Activated B cell treated with CpG ODN at 0.5 μM for 24 hours (primary cell): ENCODE measurements around the gene DKKL1. TPM values are rescaled to one million over a fixed set of nuclear protein-coding genes. Genes with fewer than 3 reads are reported as not detected.

Source experiments
- ATAC-seq: fragments of 200-7000 bp; cut with Tn5 transposase; one replicate; pipeline ENCODE4 v1.10.0; 2021; ENCODE audit warnings: low read depth, mild to moderate bottlenecking, moderate library complexity
- CTCF ChIA-PET: fragments of 350-600 bp; sonication (Branson Sonifier 250); formaldehyde crosslinking; loops from one replicate; lab custom pipeline; 2021; ENCODE audit warnings: antibody characterized with exemption; lab: Charles Lee
- POLR2A ChIA-PET: fragments of 350-600 bp; sonication (Branson Sonifier 250); formaldehyde crosslinking; loops from one replicate; lab custom pipeline; 2021; ENCODE audit warnings: antibody characterized with exemption; lab: Charles Lee
- DNase-seq: peaks from one replicate; pipeline ENCODE4 v3.0.0; 2022
- H3K27ac Mint-ChIP-seq: one replicate; pipeline ENCODE4 v1.8.0; 2020; ENCODE audit warnings: mixed read lengths
- H3K27me3 Mint-ChIP-seq: one replicate; pipeline ENCODE4 v1.8.0; 2021; ENCODE audit warnings: mixed read lengths
- H3K36me3 Mint-ChIP-seq: one replicate; pipeline ENCODE4 v1.8.0; 2021; ENCODE audit warnings: low read depth, mixed read lengths
- H3K4me1 Mint-ChIP-seq: one replicate; pipeline ENCODE4 v1.8.0; 2021; ENCODE audit warnings: mixed read lengths
- H3K4me3 Mint-ChIP-seq: one replicate; pipeline ENCODE4 v1.8.0; 2020; ENCODE audit warnings: mild to moderate bottlenecking, mixed read lengths
- H3K9me3 Mint-ChIP-seq: one replicate; pipeline ENCODE4 v1.8.0; 2020; ENCODE audit warnings: mixed read lengths
- intact Hi-C: fragments of 100-400 bp; cut with micrococcal nuclease; formaldehyde crosslinking; loops from one replicate; pipeline ENCODE4 v1.15.1; 2024
- total RNA-seq: library from RNA; stranded (reverse); gene quantifications from 2 replicates; pipeline ENCODE4 v1.2.3, GENCODE V29; 2022
- TF ChIP-seq, protein P1 (sequence below): fragments of 200-600 bp; IDR thresholded peaks from one replicate; pipeline ENCODE4 v1.8.0; 2022; ENCODE audit warnings: antibody characterized with exemption, mild to moderate bottlenecking

The DKKL1 gene
- total RNA-seq, 1 donor from 2014 or later = 0.71 TPM

GRCh38 chr19:49374665-49375434 is 11.2 kb downstream of the DKKL1 start:
- Mint-ChIP-seq H3K27me3 (no peaks in the 10 kb centered on the region), H3K4me3 (no peak overlapping the region), H3K4me1 (no peaks in the 10 kb centered on the region), H3K9me3 (no peaks in the 10 kb centered on the region), H3K36me3 (no peaks in the 10 kb centered on the region), H3K27ac (no peak overlapping the region)
- POLR2A ChIA-PET = interaction anchor here (0.7 to 1.2 kb wide), 2 partner anchors 11 to 34 kb away, joined by 4 to 5 read pairs; partner anchors contain the start of gene DKKL1
- TF ChIP-seq, protein P1, sequence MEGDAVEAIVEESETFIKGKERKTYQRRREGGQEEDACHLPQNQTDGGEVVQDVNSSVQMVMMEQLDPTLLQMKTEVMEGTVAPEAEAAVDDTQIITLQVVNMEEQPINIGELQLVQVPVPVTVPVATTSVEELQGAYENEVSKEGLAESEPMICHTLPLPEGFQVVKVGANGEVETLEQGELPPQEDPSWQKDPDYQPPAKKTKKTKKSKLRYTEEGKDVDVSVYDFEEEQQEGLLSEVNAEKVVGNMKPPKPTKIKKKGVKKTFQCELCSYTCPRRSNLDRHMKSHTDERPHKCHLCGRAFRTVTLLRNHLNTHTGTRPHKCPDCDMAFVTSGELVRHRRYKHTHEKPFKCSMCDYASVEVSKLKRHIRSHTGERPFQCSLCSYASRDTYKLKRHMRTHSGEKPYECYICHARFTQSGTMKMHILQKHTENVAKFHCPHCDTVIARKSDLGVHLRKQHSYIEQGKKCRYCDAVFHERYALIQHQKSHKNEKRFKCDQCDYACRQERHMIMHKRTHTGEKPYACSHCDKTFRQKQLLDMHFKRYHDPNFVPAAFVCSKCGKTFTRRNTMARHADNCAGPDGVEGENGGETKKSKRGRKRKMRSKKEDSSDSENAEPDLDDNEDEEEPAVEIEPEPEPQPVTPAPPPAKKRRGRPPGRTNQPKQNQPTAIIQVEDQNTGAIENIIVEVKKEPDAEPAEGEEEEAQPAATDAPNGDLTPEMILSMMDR = no peak
- intact Hi-C loops = no loop called here
- ATAC-seq (no peak), DNase-seq (no peak)
- CTCF ChIA-PET = no interaction called here

GRCh38 chr19:49378512-49378911 is 14.8 kb downstream of the DKKL1 start:
- intact Hi-C loops = no loop called here
- TF ChIP-seq, protein P1 = no peak
- Mint-ChIP-seq H3K4me1 (no peaks in the 10 kb centered on the region), H3K27me3 (no peaks in the 10 kb centered on the region), H3K4me3 (no peak overlapping the region), H3K27ac (no peak overlapping the region), H3K36me3 (no peaks in the 10 kb centered on the region), H3K9me3 (peaks cover 3% of the 10 kb centered on the region)
- ChIA-PET CTCF (interaction anchor here (0.6 kb wide), 1 partner anchor 101 kb away, joined by 4 read pairs; no protein-coding TSS in a partner anchor), POLR2A (interaction anchor here (0.5 to 1.6 kb wide), 2 partner anchors 77 to 291 kb away, joined by 3 to 4 read pairs; no protein-coding TSS in a partner anchor)
- no peak for ATAC-seq
- no peak for DNase-seq

- TF ChIP-seq, protein P1 = no peak
- Mint-ChIP-seq H3K4me1 (no peaks in the 10 kb centered on the region), H3K36me3 (no peaks in the 10 kb centered on the region), H3K9me3 (peaks cover 3% of the 10 kb centered on the region), H3K27me3 (no peaks in the 10 kb centered on the region), H3K27ac (no peak overlapping the region), H3K4me3 (no peak overlapping the region)
- ChIA-PET CTCF (interaction anchor here (1.4 to 2.5 kb wide), 2 partner anchors 12 to 79 kb away, joined by 4 to 10 read pairs; no protein-coding TSS in a partner anchor), POLR2A (interaction anchor here (0.6 to 1.6 kb wide), 3 partner anchors 39 to 73 kb away, joined by 3 to 5 read pairs (median 4); partner anchors contain the start of gene ALDH16A1)
- DNase-seq (no peak), ATAC-seq (no peak)
- intact Hi-C loops = no loop called here
Measured at GRCh38 chr19:49380391-49380790, 16.7 kb downstream of the DKKL1 start.

GRCh38 chr19:49382639-49383038 is 19.0 kb downstream of the DKKL1 start:
- H3K4me3 Mint-ChIP-seq = no peak overlapping the region
- H3K27ac Mint-ChIP-seq = no peak overlapping the region
- POLR2A ChIA-PET = interaction anchor here (0.6 kb wide), 1 partner anchor 56 kb away, joined by 4 read pairs; no protein-coding TSS in a partner anchor
- peaks cover 3% of the 10 kb centered on the region for H3K9me3 Mint-ChIP-seq
- ATAC-seq (no peak), DNase-seq (no peak)
- H3K36me3 Mint-ChIP-seq = no peaks in the 10 kb centered on the region
- TF ChIP-seq, protein P1 = no peak
- H3K27me3 Mint-ChIP-seq = no peaks in the 10 kb centered on the region
- intact Hi-C loops = no loop called here
- peaks cover 4% of the 10 kb centered on the region for H3K4me1 Mint-ChIP-seq
- CTCF ChIA-PET = no interaction called here

- TF ChIP-seq, protein P1 = no peak
- no peaks in the 10 kb centered on the region for H3K36me3 Mint-ChIP-seq
Measured at GRCh38 chr19:49383599-49383998, 19.9 kb downstream of the DKKL1 start.

More at GRCh38 chr19:49383599-49383998, 19.9 kb downstream of the DKKL1 start:
- H3K27ac Mint-ChIP-seq = no peak overlapping the region
- intact Hi-C loops = no loop called here
- POLR2A ChIA-PET = interaction anchor here (0.6 to 0.9 kb wide), 4 partner anchors 48 to 175 kb away, joined by 4 to 14 read pairs (median 6); partner anchors contain the start of gene CD37
- CTCF ChIA-PET = interaction anchor here (1.6 kb wide), 1 partner anchor 82 kb away, joined by 3 read pairs; no protein-coding TSS in a partner anchor
- H3K4me1 Mint-ChIP-seq = peaks cover 14% of the 10 kb centered on the region
- no peak for ATAC-seq
- peaks cover 3% of the 10 kb centered on the region for H3K9me3 Mint-ChIP-seq
- no peak for DNase-seq
- no peak overlapping the region for H3K4me3 Mint-ChIP-seq
- no peaks in the 10 kb centered on the region for H3K27me3 Mint-ChIP-seq
